Measurements from ENCODE around the gene ALDH1L1. TPM values are rescaled to one million over a fixed set of nuclear protein-coding genes. Genes with fewer than 3 reads are reported as not detected.

The ALDH1L1 gene
- total and polyA plus RNA-seq, 2 of the 4 experiments (the other 2 are of a cell fraction), result not detected

DNA sequence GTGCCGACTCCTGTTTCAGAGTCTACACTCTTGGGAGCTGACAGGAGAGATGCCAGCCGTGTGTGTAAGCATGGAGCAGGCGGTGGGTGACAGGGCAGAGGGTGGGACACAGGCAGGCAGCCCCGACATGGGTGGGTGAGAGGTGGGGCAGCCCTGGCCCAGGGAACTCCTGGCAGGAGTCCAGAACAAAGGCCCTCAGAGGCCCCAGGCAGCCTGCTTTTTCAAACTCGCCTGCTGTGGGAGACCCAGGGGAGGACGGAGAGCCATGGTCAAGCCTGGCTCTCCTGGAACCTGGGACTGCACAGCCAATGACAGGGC lies 67.2 kb downstream of the ALDH1L1 start:
- no peak overlapping the region for H3K4me2 ChIP-seq (ENCODE audit: low read depth, low read length)
- H3K9ac ChIP-seq (ENCODE audit: low read depth, low read length), result no peak overlapping the region
- no peak overlapping the region for H3K4me3 ChIP-seq (ENCODE audit: insufficient read depth, low read depth, low read length)
- ATAC-seq (ENCODE audit: low read depth) (no peak), DNase-seq (no peak)
- no peak for TF ChIP-seq RCOR1 (IDR thresholded peaks at IDR 0.05; ENCODE audit: insufficient replicate concordance, low read length)
- no peak for TF ChIP-seq ELK1 (IDR thresholded peaks at IDR 0.05; ENCODE audit: borderline replicate concordance, low read depth, low read length)
- no peak for TF ChIP-seq USF2 (IDR thresholded peaks at IDR 0.05; ENCODE audit: low read depth, low read length)
- TF ChIP-seq MAZ (IDR thresholded peaks at IDR 0.05; ENCODE audit: borderline replicate concordance, low read depth, low read length), result no peak
- no peak for TF ChIP-seq RFX5 (IDR thresholded peaks at IDR 0.05; ENCODE audit: low read depth, low read length)
- TF ChIP-seq CEBPB (IDR thresholded peaks at IDR 0.05; ENCODE audit: low read depth, low read length), result no peak
- TF ChIP-seq FOS (IDR thresholded peaks at IDR 0.05; ENCODE audit: low read depth, low read length), result no peak
- no peak for TF ChIP-seq RAD21 (IDR thresholded peaks at IDR 0.05; ENCODE audit: low read length)
- no peak for TF ChIP-seq POLR2A (IDR thresholded peaks at IDR 0.05; ENCODE audit: low read depth, low read length)
- TF ChIP-seq NFE2L2 (IDR thresholded peaks at IDR 0.05; ENCODE audit: low read depth, low read length), result no peak
- no peak for TF ChIP-seq MXI1 (IDR thresholded peaks at IDR 0.05; ENCODE audit: borderline replicate concordance, low read depth, low read length)
- no peak for TF ChIP-seq MAFK (IDR thresholded peaks at IDR 0.05; ENCODE audit: low read depth, low read length)
- no peak overlapping the region for H2BK15ac ChIP-seq (ENCODE audit: low read depth, low read length)
- H2AK9ac ChIP-seq (replicated peaks; ENCODE audit: low read depth, low read length, poor library complexity), result no peak overlapping the region
- H2BK120ac ChIP-seq (ENCODE audit: low read depth, low read length), result no peak overlapping the region
- H4K20me1 ChIP-seq (ENCODE audit: insufficient read depth, low read length), result no peaks in the 10 kb centered on the region
- no peak overlapping the region for H3K27ac ChIP-seq (ENCODE audit: insufficient read depth, low read length)
- dilution Hi-C loops (cut with HindIII; ENCODE audit: low sequenced_read_pairs, unreplicated experiment), result no loop called here
- H4K91ac ChIP-seq (ENCODE audit: insufficient read depth, low read depth, low read length), result no peak overlapping the region
- H3K9me3 ChIP-seq (ENCODE audit: control insufficient read depth, insufficient read depth, low read length), result no peaks in the 10 kb centered on the region
- H4K8ac ChIP-seq (ENCODE audit: low read depth in 2 of 2, low read length in 2 of 2), result no peak overlapping the region
- no peak overlapping the region for H3K18ac ChIP-seq (ENCODE audit: low read depth, low read length)
- H3K4me1 ChIP-seq (ENCODE audit: control insufficient read depth, insufficient read depth, low read length), result no peaks in the 10 kb centered on the region
- H3K36me3 ChIP-seq (ENCODE audit: control insufficient read depth, insufficient read depth, low read length), result no peaks in the 10 kb centered on the region
- ChIA-PET POLR2A (ENCODE audit: unreplicated experiment) (no interaction called here), CTCF (no interaction called here)
- H4K5ac ChIP-seq (ENCODE audit: low read depth, low read length), result no peak overlapping the region
- no peak overlapping the region for H2BK20ac ChIP-seq (ENCODE audit: low read depth, low read length)
- no peaks in the 10 kb centered on the region for H3K9me1 ChIP-seq (ENCODE audit: insufficient read depth, low read length)
- no TSS peak for BruUV-seq (replicated peaks)
- H2AFZ ChIP-seq (replicated peaks; ENCODE audit: low read length, poor library complexity), result no peak overlapping the region
- no peak overlapping the region for H3K56ac ChIP-seq (ENCODE audit: extremely low read depth, insufficient read depth, low read length)
- WGBS, 2 experiments (ENCODE audit: extremely low coverage in 2 of 2, insufficient read length in 1 of 2), result 74% methylated on average over 4 of the region's 6 CpGs; no CpG with 5 or more reads in 1 of the 2 experiments
- no peak overlapping the region for H2BK5ac ChIP-seq (ENCODE audit: low read depth, low read length, poor library complexity, severe bottlenecking)
- in situ Hi-C loops (cut with MboI; ENCODE audit: low sequenced_read_pairs), result loop anchor here (10.0 kb wide), 1 partner anchor 262 kb away; no protein-coding TSS in a partner anchor
- H2AK5ac ChIP-seq (ENCODE audit: low read depth, low read length), result no peak overlapping the region
- intact Hi-C loops (cut with micrococcal nuclease), result no loop called here
- H3K79me1 ChIP-seq (ENCODE audit: low read depth in 1 of 2, low read length in 2 of 2), result no peaks in the 10 kb centered on the region
- H3K23ac ChIP-seq (ENCODE audit: low read depth, low read length), result no peak overlapping the region
- no peak overlapping the region for H3K14ac ChIP-seq (replicated peaks; ENCODE audit: low read depth, low read length)
- no peak overlapping the region for H3K4ac ChIP-seq (ENCODE audit: low read depth, low read length)
- H3K27me3 ChIP-seq (ENCODE audit: control insufficient read depth, insufficient read depth, low read length), result peaks cover 30% of the 10 kb centered on the region
